ENCODE data around the gene PNPT1. TPM values are rescaled to one million over a fixed set of nuclear protein-coding genes. Genes with fewer than 3 reads are reported as not detected.
A peak's percentile ranks its signal among the peaks of the same experiment; 100 is the strongest.
"Not testable (repeated sequence)": the region's sequence is repeated elsewhere in the genome, so short reads cannot be mapped to it uniquely, and the experiment has no call there.

PNPT1 gene
- polyA plus RNA-seq, 3 donors: 6.0 to 10.5 (median 9.5) TPM

- TF ChIP-seq CTCF (IDR thresholded peaks at IDR 0.05): no peak
- H3K9me3 Mint-ChIP-seq: peaks cover 0 to 1% (median 0%) of the 10 kb centered on the region in 7 donors
- no peaks in the 10 kb centered on the region for H3K4me1 Mint-ChIP-seq
- Histone ChIP-seq H3K36me3 (replicated peaks in 1 of 2; ENCODE audit: control insufficient read depth in 1 of 2, insufficient read depth in 2 of 2, low read length in 2 of 2) (no peaks in the 10 kb centered on the region), H3K4me3 (replicated peaks in 1 of 3; ENCODE audit: low read depth in 2 of 3, low read length in 3 of 3) (no peak overlapping the region), H3K79me2 (ENCODE audit: insufficient read depth, low read length) (no peaks in the 10 kb centered on the region), H3K27ac (ENCODE audit: low read depth in 1 of 2, low read length in 2 of 2) (no peak overlapping the region), H3K4me1 (ENCODE audit: control insufficient read depth in 1 of 2, insufficient read depth in 2 of 2, low read length in 2 of 2) (no peaks in the 10 kb centered on the region), H3K9me3 (replicated peaks in 1 of 2; ENCODE audit: control insufficient read depth in 1 of 2, insufficient read depth in 1 of 2, low read length in 2 of 2) (no peaks in the 10 kb centered on the region), H3K27me3 (ENCODE audit: control insufficient read depth in 2 of 2, insufficient read depth in 2 of 2, low read length in 2 of 2) (no peaks in the 10 kb centered on the region), H3K9ac (ENCODE audit: insufficient read depth, low read length, poor library complexity, severe bottlenecking) (no peak overlapping the region), H3K4me2 (replicated peaks; ENCODE audit: extremely low read depth, low read length, poor library complexity, severe bottlenecking) (no peak overlapping the region), H4K20me1 (ENCODE audit: insufficient read depth, low read length) (no peaks in the 10 kb centered on the region), H2AFZ (ENCODE audit: insufficient read depth, low read depth, low read length, poor library complexity, severe bottlenecking) (no peak overlapping the region)
- peaks cover 3 to 10% (median 7%) of the 10 kb centered on the region in 3 donors for H3K27me3 Mint-ChIP-seq (ENCODE audit: low read depth in 3 of 3)
- WGBS (ENCODE audit: insufficient coverage): no CpG with 5 or more reads among the region's 7 CpGs
- no peak overlapping the region for H3K4me3 Mint-ChIP-seq
- intact Hi-C loops (cut with micrococcal nuclease): no loop called here
- peak overlapping the region in 1 of 7 donors; percentile 54 for H3K27ac Mint-ChIP-seq
- DNase-seq: no peak
- no peaks in the 10 kb centered on the region for H3K36me3 Mint-ChIP-seq
These were observed 11.5 kb upstream of the PNPT1 start for GRCh38 chr2:55705027-55705653.

GRCh38 chr2:55703350-55703749 lies 9.7 kb upstream of the PNPT1 start:
- Histone ChIP-seq H3K4me1 (ENCODE audit: control insufficient read depth in 1 of 2, insufficient read depth in 2 of 2, low read length in 2 of 2) (no peaks in the 10 kb centered on the region), H3K4me2 (replicated peaks; ENCODE audit: extremely low read depth, low read length, poor library complexity, severe bottlenecking) (no peak overlapping the region), H4K20me1 (ENCODE audit: insufficient read depth, low read length) (no peaks in the 10 kb centered on the region), H3K27ac (ENCODE audit: low read depth in 1 of 2, low read length in 2 of 2) (no peak overlapping the region), H3K36me3 (replicated peaks in 1 of 2; ENCODE audit: control insufficient read depth in 1 of 2, insufficient read depth in 2 of 2, low read length in 2 of 2) (no peaks in the 10 kb centered on the region), H3K9me3 (replicated peaks in 1 of 2; ENCODE audit: control insufficient read depth in 1 of 2, insufficient read depth in 1 of 2, low read length in 2 of 2) (no peaks in the 10 kb centered on the region), H2AFZ (ENCODE audit: insufficient read depth, low read depth, low read length, poor library complexity, severe bottlenecking) (no peak overlapping the region), H3K79me2 (ENCODE audit: insufficient read depth, low read length) (no peaks in the 10 kb centered on the region), H3K9ac (ENCODE audit: insufficient read depth, low read length, poor library complexity, severe bottlenecking) (no peak overlapping the region), H3K4me3 (replicated peaks in 1 of 3; ENCODE audit: low read depth in 2 of 3, low read length in 3 of 3) (no peak overlapping the region), H3K27me3 (ENCODE audit: control insufficient read depth in 2 of 2, insufficient read depth in 2 of 2, low read length in 2 of 2) (no peaks in the 10 kb centered on the region)
- WGBS (ENCODE audit: insufficient coverage): 50% methylated on average over 4 of the region's 4 CpGs
- DNase-seq: no peak
- no peak for TF ChIP-seq CTCF (IDR thresholded peaks at IDR 0.05)
- Mint-ChIP-seq H3K27me3 (ENCODE audit: low read depth in 3 of 3) (peaks cover 7 to 18% (median 10%) of the 10 kb centered on the region in 3 donors), H3K27ac (no peak overlapping the region), H3K4me1 (no peaks in the 10 kb centered on the region), H3K9me3 (peaks cover 0 to 2% (median 0%) of the 10 kb centered on the region in 7 donors), H3K4me3 (no peak overlapping the region), H3K36me3 (no peaks in the 10 kb centered on the region)
- intact Hi-C loops (cut with micrococcal nuclease): no loop called here

GRCh38 chr2:55692740-55693139 lies 904 bp downstream of the PNPT1 start:
- H3K4me3 Mint-ChIP-seq: peak overlapping the region; percentile 92 to 95
- H3K36me3 ChIP-seq (replicated peaks in 1 of 2; ENCODE audit: control insufficient read depth in 1 of 2, insufficient read depth in 2 of 2, low read length in 2 of 2); H3K27me3 Mint-ChIP-seq (ENCODE audit: low read depth in 3 of 3); H3K27ac ChIP-seq (ENCODE audit: low read depth in 1 of 2, low read length in 2 of 2); H3K9me3 ChIP-seq (replicated peaks in 1 of 2; ENCODE audit: control insufficient read depth in 1 of 2, insufficient read depth in 1 of 2, low read length in 2 of 2); H3K27me3 ChIP-seq (ENCODE audit: control insufficient read depth in 2 of 2, insufficient read depth in 2 of 2, low read length in 2 of 2); H4K20me1 ChIP-seq (ENCODE audit: insufficient read depth, low read length); intact Hi-C loops (cut with micrococcal nuclease); H3K9me3 Mint-ChIP-seq; DNase-seq: not testable (repeated sequence)
- H3K4me1 Mint-ChIP-seq: peaks cover 12% of the 10 kb centered on the region
- peaks cover 11 to 15% of the 10 kb centered on the region in 2 donors for H3K36me3 Mint-ChIP-seq
- Histone ChIP-seq H3K79me2 (ENCODE audit: insufficient read depth, low read length) (peaks cover 51% of the 10 kb centered on the region), H2AFZ (ENCODE audit: insufficient read depth, low read depth, low read length, poor library complexity, severe bottlenecking) (peak overlapping the region; percentile 86), H3K4me1 (ENCODE audit: control insufficient read depth in 1 of 2, insufficient read depth in 2 of 2, low read length in 2 of 2) (peaks cover 8 to 19% of the 10 kb centered on the region in 2 donors), H3K4me3 (replicated peaks in 1 of 3; ENCODE audit: low read depth in 2 of 3, low read length in 3 of 3) (peak overlapping the region in 2 of 3 experiments; percentile 72 to 83), H3K9ac (ENCODE audit: insufficient read depth, low read length, poor library complexity, severe bottlenecking) (peak overlapping the region; percentile 66), H3K4me2 (replicated peaks; ENCODE audit: extremely low read depth, low read length, poor library complexity, severe bottlenecking) (peak overlapping the region; percentile 84)
- peak overlapping the region in 4 of 7 donors; percentile 3 to 92 (median 82) for H3K27ac Mint-ChIP-seq
- 61% methylated on average over 2 of the region's 5 CpGs for WGBS (ENCODE audit: insufficient coverage)

Measured in CD14-positive monocyte (primary cell).